Putamen (tissue), 1 donor: ENCODE results near the gene C6orf132.

Source experiments
- DNase-seq: peaks from one replicate; pipeline ENCODE4 v3.0.0-alpha.2; 2016; ENCODE audit warnings: low spot score

Gene C6orf132

DNA sequence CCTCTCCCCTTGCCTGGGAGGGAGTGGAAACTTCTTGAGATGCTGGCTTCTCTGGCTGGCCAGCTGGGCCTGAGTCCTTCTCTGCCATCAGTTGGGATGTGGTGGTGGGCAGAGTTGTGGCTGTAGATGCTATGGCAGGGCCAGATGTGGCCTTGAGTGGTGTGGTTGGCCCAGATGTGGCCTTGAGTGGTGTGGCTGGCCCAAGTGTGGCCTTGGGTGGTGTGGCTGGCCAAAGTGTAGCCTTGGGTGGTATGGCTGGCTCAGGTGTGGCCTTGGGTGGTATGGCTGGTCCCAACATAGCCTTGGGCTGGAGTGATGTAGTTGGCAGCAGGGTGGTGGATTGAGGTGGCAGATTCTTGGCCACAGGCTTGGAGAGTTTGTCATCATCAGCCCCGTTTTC is 36.7 kb downstream of the C6orf132 start:
- DNase-seq, result no peak

DNA sequence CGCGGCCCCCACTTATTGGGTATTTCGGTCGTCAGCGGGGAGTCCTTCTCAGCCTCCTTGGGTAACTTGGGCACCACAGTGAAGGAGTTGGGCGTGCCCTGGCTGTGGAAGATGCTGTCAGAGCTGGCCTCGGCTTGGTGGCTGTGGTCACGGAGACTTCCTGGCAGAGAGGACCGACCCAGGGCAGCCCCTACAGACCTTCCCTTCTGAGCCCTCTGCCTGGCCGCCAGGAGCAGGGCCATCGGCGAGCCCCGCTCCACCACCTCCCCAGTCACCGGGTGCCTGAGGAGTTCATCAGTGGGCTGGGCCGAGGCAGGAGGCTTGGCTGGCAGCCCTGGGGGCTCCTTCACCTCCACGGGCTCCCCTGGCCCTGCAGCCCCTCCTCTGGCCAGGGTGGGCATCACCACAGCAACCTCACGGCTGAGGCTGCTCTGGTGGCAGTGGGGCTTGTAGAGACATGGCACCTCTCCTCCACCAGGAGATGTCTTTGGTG is 37.2 kb downstream of the C6orf132 start:
- DNase-seq, result no peak

DNA sequence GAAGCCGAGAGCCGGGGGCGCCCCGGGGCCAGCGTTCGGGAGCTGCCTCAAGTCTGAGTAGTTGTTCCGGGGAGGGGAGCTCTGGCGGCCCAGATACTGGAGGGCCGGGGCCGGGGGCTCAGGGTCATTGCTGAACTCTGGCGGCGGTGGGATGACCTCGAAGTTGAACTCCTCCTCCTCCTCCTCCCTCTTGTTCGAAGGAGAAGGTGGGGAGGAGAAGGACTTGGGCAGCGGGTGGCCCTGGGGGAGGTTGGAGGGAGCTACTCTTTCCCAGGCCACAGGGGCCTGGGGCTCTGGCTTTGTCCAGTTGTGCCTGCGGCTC is 37.7 kb downstream of the C6orf132 start:
- DNase-seq, result no peak

DNA sequence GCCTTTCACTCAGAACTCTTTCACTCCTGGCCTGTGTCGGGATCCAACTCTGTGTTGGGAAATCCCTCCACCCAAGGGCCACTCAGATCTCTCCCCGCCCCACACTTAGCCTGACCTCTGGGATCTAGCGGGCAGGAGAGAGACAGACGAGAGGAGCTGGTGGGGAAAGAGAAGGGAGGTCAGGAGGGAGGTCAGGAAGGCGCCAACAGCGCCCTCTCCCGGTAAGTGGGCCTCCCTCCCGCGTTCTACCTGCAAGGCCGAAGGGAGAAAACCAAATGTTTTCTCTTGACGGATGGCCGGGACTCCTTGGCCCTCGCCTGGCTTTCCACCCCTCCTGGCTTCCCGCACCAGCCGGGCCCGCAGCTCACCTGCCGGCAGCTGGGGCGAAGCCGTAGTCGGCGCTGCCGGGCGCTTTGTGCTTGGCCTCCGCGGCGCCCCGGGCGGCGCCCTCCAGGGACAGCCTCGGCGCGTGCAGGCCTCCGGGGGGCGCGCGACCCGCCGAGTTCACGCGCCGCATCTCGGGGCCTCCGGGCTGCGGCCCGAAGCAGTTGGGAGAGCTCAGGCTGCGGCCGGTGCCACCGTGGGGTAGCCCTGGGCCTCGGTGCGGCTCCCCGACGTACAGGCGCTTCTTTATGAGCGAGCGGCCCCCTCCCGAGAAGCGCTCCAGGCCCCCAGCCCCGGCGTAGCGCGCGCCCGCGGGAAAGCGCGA is 38.2 kb downstream of the C6orf132 start:
- peak; percentile 51 for DNase-seq

DNA sequence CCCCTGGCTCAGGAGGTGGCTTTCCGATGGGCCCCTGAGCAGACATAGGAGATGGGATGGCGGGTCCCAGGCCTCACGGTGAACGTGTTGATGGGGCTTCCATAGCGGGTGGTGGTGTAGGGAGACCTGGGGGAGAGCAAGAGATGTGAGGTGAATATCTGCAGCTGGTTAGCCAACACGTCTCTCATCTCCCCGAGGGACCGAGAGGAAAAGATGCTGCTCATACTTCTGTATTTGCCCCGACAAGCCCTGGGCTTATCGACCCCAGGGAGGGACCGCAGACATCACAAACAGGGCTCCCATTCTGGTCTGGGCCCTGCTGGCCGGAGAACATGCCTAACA is 38.7 kb downstream of the C6orf132 start:
- no peak for DNase-seq

DNA sequence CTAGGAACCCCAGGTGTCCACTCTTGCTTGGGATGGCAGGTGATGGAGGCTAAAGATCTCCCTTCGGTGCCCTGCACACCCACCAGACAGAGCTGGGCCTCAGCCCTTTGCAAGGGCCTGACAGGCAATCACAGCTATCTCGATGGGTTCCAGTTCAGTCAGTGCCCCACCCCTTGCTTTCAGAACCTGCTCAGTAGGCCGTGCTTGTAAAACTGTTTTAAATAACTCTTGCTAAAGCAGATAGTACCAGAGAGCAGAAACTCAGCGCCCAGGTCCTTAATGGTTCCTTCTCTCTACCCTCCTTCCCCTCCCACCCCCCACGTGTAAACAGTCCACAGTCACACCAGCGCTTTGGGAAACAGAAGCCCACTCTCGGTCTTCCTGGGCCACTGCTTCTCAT is 39.2 kb downstream of the C6orf132 start:
- DNase-seq, result no peak

DNA sequence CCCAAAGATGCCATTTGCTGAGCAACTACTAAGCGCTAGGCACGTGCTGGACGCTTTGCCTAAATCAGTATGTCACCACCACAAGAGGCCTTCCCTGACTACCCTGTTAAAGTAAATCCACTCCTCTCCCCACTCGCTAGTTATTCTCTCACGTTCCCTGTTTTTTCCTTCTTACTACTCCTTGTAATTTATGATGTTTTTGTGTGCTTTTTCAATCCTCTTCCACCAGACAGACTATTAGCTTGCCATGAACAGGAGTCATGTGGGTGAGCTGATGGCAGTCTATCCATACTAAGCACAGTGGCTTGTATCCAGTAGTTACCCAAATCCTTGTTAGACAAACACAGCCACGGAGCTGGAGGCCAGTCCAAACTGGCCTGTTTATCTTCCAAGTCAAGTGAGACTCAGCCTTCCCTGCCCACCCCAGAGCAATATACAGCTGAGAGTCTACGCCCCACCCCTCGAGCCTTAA is 41.2 kb downstream of the C6orf132 start:
- no peak for DNase-seq

DNA sequence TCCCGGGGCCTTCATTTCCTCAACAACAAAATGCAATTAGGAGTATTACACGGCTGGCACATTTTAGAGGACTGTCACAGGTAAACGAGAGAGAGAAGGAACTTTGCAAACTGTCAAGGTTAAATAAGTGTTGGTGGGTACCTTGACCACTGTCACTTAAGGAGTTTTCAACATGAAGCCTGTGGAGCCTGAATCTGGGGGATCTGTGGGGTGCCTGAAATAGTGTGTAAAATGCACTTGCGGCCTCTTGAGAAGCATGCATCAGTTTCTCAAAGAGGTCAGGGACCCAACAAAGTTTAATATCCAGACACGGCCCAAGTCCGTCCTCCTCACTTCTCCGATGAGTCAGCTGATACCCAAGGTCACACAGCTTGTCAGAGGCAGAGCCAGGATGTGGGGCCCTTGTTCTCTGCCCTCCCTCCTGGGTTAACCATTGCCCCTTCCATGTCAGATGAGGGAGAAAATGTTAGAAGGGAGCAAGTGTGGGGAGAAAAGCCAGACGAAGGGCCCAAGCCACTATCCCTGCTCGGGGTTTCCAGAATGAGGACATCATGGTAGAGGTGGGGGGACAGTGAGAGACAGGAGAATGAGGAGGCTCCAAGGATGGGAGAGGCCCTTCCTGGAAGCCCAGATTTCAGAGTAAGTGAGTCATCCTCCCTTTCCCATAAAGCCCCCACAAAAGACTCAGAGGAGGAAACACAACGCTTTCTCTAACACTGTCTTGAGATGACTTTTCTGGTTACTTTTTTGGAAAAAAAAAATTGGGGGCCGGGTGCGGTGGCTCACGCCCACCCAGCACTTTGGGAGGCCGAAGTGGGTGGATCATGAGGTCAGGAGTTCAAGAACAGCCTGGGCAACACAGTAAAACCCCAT is 42.2 kb downstream of the C6orf132 start:
- no peak for DNase-seq

DNA sequence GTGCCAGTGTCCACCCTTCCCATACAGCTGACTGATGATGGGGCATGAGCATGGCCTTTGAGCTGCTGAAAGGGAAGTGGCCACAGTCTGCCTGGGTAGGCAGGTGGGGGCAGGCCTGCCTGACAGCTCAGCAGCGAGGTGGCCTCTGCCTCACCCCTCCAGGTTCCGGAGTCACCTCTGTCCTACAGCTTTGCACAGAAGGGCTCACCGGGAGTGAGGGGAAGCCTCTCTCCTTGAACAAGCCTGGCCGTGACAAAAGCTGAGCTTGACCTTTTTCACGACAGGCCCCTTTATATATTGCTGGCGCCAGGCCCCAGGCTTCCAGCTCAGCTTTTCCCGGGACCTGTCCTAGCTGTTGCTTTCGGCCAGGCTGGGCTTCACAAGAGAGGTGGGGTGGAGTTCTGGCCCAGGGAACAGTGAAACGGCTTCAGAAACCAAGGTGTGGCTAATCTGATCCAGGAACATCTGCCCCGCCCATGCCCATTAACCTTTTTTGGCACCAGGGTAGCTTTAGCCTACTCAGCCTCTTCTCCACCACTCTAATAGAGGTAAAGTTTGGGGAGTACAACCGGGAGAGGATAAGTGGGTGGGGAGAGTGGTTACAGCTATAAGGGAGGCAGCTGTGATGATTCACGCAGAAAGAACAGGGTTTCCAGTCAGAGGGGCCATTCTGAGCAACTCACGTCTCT is 42.9 kb downstream of the C6orf132 start:
- DNase-seq, result peak; percentile 17

DNA sequence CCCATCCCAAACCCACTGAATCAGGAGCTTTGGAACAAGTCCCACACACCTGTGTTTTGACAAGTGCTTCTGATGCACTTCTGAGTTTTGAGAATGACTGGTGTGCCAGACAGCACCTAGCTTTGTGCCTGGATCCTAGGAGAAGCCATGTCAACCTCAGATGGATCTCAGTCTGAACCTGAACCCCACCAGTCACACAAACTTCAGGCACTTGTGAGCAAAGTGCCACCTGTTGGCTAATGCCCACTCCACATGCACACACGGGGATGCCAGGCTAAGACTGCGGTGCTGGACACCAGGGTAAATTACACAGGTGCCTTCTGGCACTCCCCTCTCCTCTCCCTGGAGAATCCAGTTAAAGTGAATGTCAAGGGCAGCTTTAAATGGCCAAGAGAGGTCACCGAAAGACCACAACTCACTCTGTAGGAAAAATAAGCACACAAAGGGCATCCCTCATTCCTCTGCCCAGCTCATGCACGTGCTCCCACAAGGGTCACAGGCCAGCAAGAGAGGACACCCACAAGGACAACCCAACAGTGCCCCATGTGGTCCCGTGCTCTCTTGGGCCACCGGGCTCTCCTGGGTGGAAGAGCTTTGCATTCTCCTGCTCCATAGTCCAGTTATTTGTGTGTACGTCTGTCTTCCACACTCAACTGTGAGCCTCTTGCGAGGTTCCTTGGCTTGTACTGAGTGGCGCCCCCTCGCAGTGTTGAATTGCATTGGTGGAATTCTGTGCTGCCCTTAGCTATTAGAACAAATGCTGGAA is 46.5 kb downstream of the C6orf132 start:
- no peak for DNase-seq

DNA sequence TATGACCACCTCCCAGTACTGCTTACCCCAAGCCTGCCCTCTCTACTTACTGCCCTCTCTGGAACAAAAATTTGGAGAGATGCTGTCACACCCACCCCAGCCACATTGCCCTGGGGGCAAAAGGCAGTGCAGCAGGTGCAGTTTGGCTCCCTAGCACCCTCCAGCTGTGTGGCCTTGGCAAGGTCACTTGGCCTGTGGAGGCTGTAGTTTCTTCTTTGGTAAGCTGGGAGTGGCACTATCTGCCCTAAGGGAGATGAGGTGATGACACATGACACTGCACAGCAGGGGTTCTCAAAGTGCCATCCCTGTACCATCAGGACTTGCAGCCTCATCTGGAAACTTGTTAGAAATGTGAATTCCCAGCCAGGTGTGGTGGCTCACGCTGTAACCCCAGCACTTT is 47.3 kb downstream of the C6orf132 start:
- no peak for DNase-seq

DNA sequence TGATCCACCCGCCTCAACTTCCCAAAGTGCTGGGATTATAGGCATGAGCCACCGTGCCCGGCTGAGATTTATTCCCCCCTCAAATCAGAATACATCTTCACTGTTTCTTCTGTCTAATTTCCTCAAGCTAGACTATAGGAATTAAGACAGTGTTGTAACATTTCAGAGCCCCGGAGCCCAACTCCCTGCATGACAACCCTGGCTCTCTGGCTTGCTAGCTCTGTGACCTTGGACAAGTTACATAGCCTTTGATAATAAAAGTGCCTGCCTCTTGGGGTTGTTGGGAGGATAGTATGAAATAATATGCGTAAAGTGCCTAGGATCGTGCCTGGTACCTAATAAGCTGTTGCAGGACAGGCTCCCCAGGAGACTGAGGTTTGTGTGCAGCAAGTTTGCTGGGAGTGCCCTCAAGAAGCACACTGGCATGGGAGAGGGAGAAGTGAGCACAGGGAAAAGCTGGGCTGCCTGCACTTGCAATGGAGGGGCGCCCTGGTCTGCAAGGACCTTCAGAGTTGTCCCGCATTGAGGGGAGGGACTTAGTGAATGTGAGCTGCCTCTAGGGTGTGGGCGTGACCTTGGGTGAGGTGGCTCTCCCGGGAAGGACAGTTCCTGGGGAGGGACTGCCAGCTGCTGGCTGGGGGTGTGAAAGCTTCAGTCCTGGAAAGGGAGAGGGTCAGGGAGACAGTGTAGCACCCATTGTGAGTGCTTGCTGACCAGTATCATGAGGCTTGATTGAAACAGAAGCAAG is 48.7 kb downstream of the C6orf132 start:
- no peak for DNase-seq

DNA sequence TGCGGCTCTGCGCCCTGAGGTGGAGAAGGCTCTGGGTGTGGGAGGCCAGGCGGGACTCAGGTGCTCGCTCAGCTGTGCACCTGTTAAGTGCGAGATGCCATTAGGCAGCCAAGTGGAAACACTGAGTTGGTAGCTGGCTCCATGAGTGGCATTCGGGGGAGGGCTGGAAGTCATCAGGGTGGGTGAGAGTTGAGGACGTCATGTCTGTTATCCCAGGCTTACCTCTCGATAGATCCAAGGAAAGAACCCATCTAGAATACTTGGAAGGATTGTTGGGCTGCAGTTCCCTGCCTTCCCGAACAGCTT is 50.7 kb downstream of the C6orf132 start:
- DNase-seq, result no peak

DNA sequence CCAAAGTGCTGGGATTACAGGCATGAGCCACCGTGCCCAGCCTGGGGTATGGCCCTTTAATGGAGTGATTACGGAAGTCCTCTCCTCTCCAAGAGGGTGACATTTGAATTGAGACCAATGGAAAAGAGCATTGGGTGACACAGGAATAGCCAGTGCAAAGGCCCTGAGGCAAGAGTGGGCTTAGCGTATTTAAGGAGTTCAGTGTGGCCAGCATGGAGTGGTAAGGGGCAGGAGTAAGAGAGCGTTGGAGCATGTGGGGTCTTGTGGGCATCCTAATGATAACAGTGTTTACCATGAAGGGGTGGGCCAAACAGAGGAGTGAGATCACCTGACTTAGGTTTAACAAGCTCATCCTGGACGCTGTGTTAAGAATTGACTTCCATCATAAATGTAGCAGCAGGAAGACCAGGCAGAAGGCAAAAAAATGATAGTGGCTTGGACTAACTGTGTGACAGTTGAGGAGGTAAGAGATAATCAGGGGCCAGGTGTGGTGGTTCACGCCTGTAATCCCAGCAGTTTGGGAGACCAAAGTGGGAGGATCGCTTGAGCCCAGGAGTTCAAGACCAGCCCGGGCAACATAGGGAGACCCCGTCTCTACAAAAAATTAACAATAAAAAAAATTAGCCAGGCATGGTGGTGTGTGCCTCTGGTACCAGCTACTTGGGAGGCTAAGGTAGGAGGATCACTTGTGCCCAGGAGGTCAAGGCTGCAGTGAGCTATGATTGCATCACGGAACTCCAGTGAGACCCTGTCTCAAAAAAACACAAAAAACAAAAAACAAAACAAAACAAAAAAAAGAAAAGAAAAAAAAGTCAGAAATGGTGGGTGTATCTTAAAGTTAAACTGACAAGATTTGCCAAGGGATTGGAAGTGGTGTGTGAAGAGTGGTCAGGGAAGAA is 51.4 kb downstream of the C6orf132 start:
- DNase-seq, result no peak

DNA sequence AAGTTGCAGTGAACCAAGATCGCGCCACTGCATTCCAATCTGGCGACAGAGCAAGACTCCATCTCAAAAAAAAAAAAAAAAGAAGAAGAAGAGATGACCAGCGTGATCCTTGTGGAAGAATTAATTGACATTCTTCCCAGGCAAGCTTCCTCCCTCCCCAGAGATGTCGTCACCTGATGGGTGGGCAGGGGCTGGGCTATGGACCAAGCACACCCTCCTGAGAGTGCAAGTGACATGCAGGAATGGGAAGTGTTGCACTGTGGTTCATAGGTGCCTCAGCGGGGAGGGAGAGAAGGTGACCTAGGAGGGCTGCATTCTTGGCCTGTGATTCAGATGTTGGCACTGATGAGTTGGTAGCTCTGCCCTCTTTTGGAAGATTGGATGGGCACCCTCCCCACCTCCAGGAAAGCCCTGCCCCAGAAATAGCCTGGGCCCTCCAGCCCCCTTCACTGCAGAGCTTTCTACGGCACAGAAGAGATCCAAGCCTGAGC is 54.3 kb downstream of the C6orf132 start:
- DNase-seq, result no peak

DNA sequence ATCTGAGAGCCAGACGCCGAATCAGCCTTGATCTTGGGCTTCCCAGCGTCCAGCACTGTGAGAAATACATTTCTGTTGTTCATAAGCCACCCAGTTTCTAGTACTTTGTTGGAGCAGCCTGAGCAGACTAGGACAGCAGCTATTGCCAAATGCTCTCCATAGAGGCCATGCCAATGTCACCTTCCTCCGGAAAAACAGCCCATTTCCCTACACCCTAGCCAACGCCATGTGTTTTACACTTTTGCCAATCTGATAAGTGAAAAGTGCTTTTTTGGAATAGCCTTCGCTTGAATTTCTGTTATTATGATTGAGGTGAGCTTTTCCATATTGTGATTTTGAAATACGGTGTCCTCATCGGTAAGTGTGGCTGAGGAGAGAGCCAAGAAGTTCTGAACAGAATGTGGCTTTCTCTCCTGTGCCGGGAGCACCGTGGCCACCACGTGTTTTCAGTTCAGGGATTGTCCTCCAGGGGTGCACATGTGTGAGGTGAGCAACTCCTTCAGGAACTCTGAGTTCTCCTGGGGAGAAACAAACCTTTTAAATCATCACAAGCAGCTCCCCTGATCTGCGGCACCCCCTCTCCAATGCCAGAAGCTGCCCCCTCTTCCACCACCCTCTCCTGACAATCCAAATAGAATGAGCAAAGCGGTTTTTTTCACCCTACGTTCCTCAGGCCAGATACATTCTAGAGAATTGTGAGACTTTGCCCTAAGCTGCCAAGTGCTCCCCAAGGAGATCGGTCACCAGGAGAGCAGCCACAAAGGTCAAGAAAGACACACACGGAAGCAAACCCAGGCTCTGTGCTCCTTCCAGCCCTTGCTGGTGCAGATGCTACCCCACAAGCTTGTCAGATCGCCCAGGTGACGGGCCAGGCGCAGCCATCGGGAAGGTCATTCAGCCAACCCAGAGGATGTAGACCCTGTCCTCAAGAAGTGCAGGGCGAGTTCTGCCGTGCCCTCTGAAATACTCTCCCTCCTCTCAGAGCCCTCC is 56.1 kb downstream of the C6orf132 start:
- no peak for DNase-seq

DNA sequence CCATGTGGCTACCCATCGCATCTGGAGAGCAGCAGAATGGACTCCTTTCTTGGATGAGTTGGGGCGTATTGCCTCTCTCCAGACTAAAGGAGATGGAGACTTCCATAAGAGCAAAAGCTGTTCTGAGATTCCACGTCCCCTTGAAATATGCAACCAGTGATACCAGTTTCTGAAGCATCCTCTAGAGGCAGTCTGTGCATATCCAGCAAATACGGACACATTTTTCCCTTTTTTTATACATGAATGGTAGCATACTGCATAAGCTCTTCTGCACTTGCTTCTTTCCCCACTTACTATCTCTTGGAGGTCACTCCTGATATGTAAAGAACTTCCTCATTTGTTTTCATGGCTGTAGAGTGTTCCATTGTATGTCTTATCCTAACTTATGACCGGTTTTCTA is 57.5 kb downstream of the C6orf132 start:
- DNase-seq, result no peak

DNA sequence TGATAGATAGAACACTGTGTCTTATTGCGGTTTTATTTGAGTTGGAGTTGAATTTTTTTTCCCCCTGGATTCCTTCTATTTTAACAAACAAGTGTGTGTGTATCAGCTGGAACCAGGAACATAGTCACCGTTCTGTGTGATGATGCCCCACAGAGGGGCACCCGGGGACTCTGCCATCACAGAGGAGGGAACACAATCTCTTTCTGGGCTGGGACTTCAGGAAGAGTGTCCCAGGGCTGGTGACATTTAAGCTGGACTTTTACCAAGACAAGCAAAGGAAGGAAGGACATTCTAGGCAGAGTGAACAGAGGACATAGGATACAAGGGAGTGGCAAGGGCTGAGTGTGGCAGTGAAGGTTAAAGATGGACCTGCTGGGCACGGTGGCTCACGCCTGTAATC is 58.9 kb downstream of the C6orf132 start:
- no peak for DNase-seq

DNA sequence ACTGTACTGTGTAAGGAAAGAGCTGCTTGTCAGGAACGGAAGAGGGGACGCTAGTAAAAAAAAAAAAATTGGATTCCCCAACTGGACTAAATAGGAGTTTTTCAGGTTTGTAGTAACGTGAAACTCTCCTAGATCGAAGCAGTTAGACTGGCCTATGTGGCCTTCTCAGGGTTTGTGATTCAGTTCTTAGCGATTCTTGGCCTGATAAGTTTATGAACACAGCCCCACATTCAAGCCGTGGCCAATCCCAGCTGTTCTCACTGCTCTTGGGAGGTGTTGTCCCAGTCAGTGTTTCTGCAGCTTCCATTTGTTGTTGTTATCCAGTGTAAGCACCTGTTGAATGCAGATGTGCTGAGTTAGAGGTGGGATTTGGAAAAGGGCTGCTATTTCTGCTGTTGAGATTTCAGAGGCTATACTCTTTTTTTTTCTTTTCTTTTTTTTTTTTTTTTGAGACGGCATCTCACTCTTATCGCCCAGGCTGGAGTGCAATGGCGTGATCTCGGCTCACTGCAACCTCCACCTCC is 62.4 kb downstream of the C6orf132 start:
- no peak for DNase-seq
